GM23338 (cell line): ENCODE results near the gene CNIH3. TPM values are rescaled to one million over a fixed set of nuclear protein-coding genes. Genes with fewer than 3 reads are reported as not detected.

ENCODE experiments used
- ATAC-seq: fragments of 200-7000 bp; cut with Tn5 transposase; 3 replicates; pipeline ENCODE4 v1.9.1; 2020
- DNase-seq: peaks from one replicate; pipeline ENCODE4 v3.0.0-alpha.2; 2015; ENCODE audit warnings: low spot score
- H2AFZ ChIP-seq: fragments of 200-600 bp; sonication (generic); 2 replicates; pipeline ENCODE4 v1.8.0; 2016; ENCODE audit warnings: antibody characterized with exemption, mild to moderate bottlenecking, moderate library complexity
- H3F3A ChIP-seq: fragments of 200-600 bp; sonication (generic); replicated peaks from 2 replicates; pipeline ENCODE4 v1.8.0; 2017; ENCODE audit warnings: antibody characterized with exemption, mixed run types, low read depth
- H3K27ac ChIP-seq: fragments of 200-600 bp; sonication (generic); 2 replicates; pipeline ENCODE4 v1.6.1; 2016; ENCODE audit warnings: low read depth
- H3K27me3 ChIP-seq: fragments of 200-600 bp; sonication (generic); 2 replicates; pipeline ENCODE4 v1.8.0; 2016; ENCODE audit warnings: mild to moderate bottlenecking, mixed run types, moderate library complexity; ENCODE audit not compliant: insufficient read depth
- H3K36me3 ChIP-seq: fragments of 200-600 bp; sonication (generic); 2 replicates; pipeline ENCODE4 v1.8.0; 2016; ENCODE audit warnings: mild to moderate bottlenecking; ENCODE audit not compliant: insufficient read depth
- H3K4me1 ChIP-seq: fragments of 200-600 bp; sonication (generic); 2 replicates; pipeline ENCODE4 v1.8.0; 2016; ENCODE audit warnings: mild to moderate bottlenecking, moderate library complexity; ENCODE audit not compliant: insufficient read depth
- H3K4me2 ChIP-seq: fragments of 200-600 bp; sonication (generic); 2 replicates; pipeline ENCODE4 v1.7.1; 2017; ENCODE audit warnings: mixed run types
- H3K4me3 ChIP-seq: fragments of 200-600 bp; sonication (generic); 2 replicates; pipeline ENCODE4 v1.6.1; 2016; ENCODE audit warnings: mixed run types
- H3K79me2 ChIP-seq: fragments of 200-600 bp; sonication (generic); replicated peaks from 2 replicates; pipeline ENCODE4 v1.8.0; 2017; ENCODE audit warnings: mild to moderate bottlenecking; ENCODE audit not compliant: insufficient read depth
- H3K9me2 ChIP-seq: fragments of 200-600 bp; sonication (generic); 2 replicates; pipeline ENCODE4 v1.8.0; 2017; ENCODE audit not compliant: insufficient read depth
- H4K20me1 ChIP-seq: fragments of 200-600 bp; sonication (generic); replicated peaks from 2 replicates; pipeline ENCODE4 v1.8.0; 2017; ENCODE audit warnings: mild to moderate bottlenecking; ENCODE audit not compliant: insufficient read depth
- H3K27ac Mint-ChIP-seq: 2 replicates; pipeline ENCODE4 v1.8.0; 2020; ENCODE audit warnings: inconsistent platforms, mild to moderate bottlenecking, moderate library complexity, mixed read lengths
- H3K27me3 Mint-ChIP-seq: 3 replicates; pipeline ENCODE4 v1.8.0; 2022; ENCODE audit warnings: low read depth, mild to moderate bottlenecking, moderate library complexity, mixed read lengths, inconsistent platforms; ENCODE audit not compliant: insufficient read depth, poor library complexity
- H3K36me3 Mint-ChIP-seq: 3 replicates; pipeline ENCODE4 v1.8.0; 2021; ENCODE audit warnings: low read depth, mild to moderate bottlenecking, inconsistent platforms, moderate library complexity, mixed read lengths
- H3K4me1 Mint-ChIP-seq: 3 replicates; pipeline ENCODE4 v1.8.0; 2020; ENCODE audit warnings: mild to moderate bottlenecking, inconsistent platforms, mixed read lengths
- H3K4me3 Mint-ChIP-seq: 3 replicates; pipeline ENCODE4 v1.8.0; 2021; ENCODE audit warnings: moderate library complexity, mild to moderate bottlenecking, inconsistent platforms, mixed read lengths
- H3K9me3 Mint-ChIP-seq: 3 replicates; pipeline ENCODE4 v1.8.0; 2020; ENCODE audit warnings: moderate library complexity, mild to moderate bottlenecking, inconsistent platforms, mixed read lengths
- CREB1 ChIP-seq: fragments of 250-450 bp; sonication (Bioruptor Pico); IDR thresholded peaks from 2 replicates; pipeline ENCODE4 v1.5.0; 2020; ENCODE audit warnings: low read depth, mild to moderate bottlenecking, moderate library complexity
- EZH2 ChIP-seq: fragments of 200-600 bp; sonication (generic); IDR thresholded peaks from one replicate; pipeline ENCODE4 v1.8.0; 2017; ENCODE audit warnings: antibody characterized with exemption, mild to moderate bottlenecking, low read depth; ENCODE audit not compliant: unreplicated experiment
- EZH2phosphoT487 ChIP-seq: fragments of 200-600 bp; sonication (generic); IDR thresholded peaks from one replicate; pipeline ENCODE4 v1.8.1; 2018; ENCODE audit warnings: antibody characterized with exemption; ENCODE audit not compliant: unreplicated experiment
- JUNB ChIP-seq: IDR thresholded peaks from one replicate; pipeline ENCODE4 v1.6.1; 2016; ENCODE audit warnings: antibody characterized with exemption; ENCODE audit not compliant: unreplicated experiment
- NANOG ChIP-seq: IDR thresholded peaks from 2 replicates; pipeline ENCODE4 v1.6.1; 2016; ENCODE audit warnings: antibody characterized with exemption, borderline replicate concordance
- POLR2AphosphoS5 ChIP-seq: IDR thresholded peaks from 2 replicates; pipeline ENCODE4 v1.6.1; 2016; ENCODE audit warnings: antibody characterized with exemption, low read depth
- STAT1 ChIP-seq: IDR thresholded peaks from one replicate; pipeline ENCODE4 v1.6.1; 2016; ENCODE audit warnings: antibody characterized with exemption; ENCODE audit not compliant: unreplicated experiment
- ZNF114 ChIP-seq: fragments of 250-450 bp; sonication (Bioruptor Pico); IDR thresholded peaks from 2 replicates; pipeline ENCODE4 v1.5.0; 2020; ENCODE audit warnings: mild to moderate bottlenecking, moderate library complexity
- ZNF331 ChIP-seq: fragments of 250-450 bp; sonication (Bioruptor Pico); IDR thresholded peaks from 2 replicates; pipeline ENCODE4 v1.5.0; 2020; ENCODE audit warnings: low read depth, mild to moderate bottlenecking, moderate library complexity
- polyA plus RNA-seq: library from polyadenylated mRNA; unstranded; fragments of >200 nt; fragmentation: Nextera tagmentation; extraction: Ambion mirVana; gene quantifications from 2 replicates; pipeline ENCODE4 v1.2.1, GENCODE V29; 2016
- total RNA-seq: library from RNA; depleted of rRNA; stranded (reverse); fragments of >200 nt; shearing (Covaris generic); gene quantifications from 2 replicates; pipeline ENCODE4 v1.2.3, GENCODE V29; 2014
- TF ChIP-seq, protein P1 (sequence below): fragments of 250-450 bp; sonication (Bioruptor Pico); IDR thresholded peaks from 2 replicates; pipeline ENCODE4 v1.5.0; 2020; ENCODE audit warnings: mild to moderate bottlenecking, moderate library complexity
- TF ChIP-seq, protein P2 (sequence below): IDR thresholded peaks from 2 replicates; pipeline ENCODE4 v1.6.1; 2016; ENCODE audit warnings: antibody characterized with exemption
- TF ChIP-seq, protein P3 (sequence below), 2 experiments: fragments of 200-600 bp in 1 of 2; sonication (generic) in 1 of 2; conservative IDR thresholded peaks; 2 replicates each; pipeline versions ENCODE4 v1.5.1 to v1.6.1; 2016 to 2017; ENCODE audit warnings: antibody characterized with exemption in 2 of 2, low read depth in 2 of 2, mild to moderate bottlenecking in 2 of 2, moderate library complexity in 1 of 2

Gene CNIH3
- total and polyA plus RNA-seq, 2 experiments from 2014 or later, result 3.6 to 5.1 TPM

DNA sequence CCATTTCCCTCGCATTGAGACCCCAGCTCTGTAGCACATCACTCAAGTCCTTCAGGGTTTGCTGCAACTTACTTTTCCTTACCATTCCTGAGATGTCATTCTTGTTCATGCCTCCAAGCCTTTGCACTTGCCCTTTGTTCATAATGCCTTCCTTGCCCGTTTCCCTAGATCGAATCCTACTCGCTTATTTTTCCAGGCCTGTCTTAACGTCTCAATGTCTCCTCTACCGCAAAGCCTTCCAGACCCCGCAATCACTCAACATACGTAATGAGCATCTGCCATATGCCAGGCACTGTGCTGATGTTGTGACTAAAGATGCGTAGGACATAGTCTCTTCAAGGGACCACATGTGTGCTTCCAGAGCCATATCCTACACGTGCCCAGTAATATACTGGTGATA is 31.1 kb upstream of the CNIH3 start (continued):
- TF ChIP-seq, protein P1, sequence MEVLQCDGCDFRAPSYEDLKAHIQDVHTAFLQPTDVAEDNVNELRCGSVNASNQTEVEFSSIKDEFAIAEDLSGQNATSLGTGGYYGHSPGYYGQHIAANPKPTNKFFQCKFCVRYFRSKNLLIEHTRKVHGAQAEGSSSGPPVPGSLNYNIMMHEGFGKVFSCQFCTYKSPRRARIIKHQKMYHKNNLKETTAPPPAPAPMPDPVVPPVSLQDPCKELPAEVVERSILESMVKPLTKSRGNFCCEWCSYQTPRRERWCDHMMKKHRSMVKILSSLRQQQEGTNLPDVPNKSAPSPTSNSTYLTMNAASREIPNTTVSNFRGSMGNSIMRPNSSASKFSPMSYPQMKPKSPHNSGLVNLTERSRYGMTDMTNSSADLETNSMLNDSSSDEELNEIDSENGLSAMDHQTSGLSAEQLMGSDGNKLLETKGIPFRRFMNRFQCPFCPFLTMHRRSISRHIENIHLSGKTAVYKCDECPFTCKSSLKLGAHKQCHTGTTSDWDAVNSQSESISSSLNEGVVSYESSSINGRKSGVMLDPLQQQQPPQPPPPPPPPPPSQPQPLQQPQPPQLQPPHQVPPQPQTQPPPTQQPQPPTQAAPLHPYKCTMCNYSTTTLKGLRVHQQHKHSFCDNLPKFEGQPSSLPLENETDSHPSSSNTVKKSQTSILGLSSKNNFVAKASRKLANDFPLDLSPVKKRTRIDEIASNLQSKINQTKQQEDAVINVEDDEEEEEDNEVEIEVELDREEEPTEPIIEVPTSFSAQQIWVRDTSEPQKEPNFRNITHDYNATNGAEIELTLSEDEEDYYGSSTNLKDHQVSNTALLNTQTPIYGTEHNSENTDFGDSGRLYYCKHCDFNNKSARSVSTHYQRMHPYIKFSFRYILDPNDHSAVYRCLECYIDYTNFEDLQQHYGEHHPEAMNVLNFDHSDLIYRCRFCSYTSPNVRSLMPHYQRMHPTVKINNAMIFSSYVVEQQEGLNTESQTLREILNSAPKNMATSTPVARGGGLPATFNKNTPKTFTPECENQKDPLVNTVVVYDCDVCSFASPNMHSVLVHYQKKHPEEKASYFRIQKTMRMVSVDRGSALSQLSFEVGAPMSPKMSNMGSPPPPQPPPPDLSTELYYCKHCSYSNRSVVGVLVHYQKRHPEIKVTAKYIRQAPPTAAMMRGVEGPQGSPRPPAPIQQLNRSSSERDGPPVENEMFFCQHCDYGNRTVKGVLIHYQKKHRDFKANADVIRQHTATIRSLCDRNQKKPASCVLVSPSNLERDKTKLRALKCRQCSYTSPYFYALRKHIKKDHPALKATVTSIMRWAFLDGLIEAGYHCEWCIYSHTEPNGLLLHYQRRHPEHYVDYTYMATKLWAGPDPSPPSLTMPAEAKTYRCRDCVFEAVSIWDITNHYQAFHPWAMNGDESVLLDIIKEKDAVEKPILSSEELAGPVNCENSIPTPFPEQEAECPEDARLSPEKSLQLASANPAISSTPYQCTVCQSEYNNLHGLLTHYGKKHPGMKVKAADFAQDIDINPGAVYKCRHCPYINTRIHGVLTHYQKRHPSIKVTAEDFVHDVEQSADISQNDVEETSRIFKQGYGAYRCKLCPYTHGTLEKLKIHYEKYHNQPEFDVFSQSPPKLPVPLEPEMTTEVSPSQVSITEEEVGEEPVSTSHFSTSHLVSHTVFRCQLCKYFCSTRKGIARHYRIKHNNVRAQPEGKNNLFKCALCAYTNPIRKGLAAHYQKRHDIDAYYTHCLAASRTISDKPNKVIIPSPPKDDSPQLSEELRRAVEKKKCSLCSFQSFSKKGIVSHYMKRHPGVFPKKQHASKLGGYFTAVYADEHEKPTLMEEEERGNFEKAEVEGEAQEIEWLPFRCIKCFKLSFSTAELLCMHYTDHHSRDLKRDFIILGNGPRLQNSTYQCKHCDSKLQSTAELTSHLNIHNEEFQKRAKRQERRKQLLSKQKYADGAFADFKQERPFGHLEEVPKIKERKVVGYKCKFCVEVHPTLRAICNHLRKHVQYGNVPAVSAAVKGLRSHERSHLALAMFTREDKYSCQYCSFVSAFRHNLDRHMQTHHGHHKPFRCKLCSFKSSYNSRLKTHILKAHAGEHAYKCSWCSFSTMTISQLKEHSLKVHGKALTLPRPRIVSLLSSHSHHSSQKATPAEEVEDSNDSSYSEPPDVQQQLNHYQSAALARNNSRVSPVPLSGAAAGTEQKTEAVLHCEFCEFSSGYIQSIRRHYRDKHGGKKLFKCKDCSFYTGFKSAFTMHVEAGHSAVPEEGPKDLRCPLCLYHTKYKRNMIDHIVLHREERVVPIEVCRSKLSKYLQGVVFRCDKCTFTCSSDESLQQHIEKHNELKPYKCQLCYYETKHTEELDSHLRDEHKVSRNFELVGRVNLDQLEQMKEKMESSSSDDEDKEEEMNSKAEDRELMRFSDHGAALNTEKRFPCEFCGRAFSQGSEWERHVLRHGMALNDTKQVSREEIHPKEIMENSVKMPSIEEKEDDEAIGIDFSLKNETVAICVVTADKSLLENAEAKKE, result no peak
- no peak for TF ChIP-seq POLR2AphosphoS5
- no peak for TF ChIP-seq EZH2phosphoT487
- TF ChIP-seq ZNF114 (CRISPR knock-in tag), result no peak
- no peak for TF ChIP-seq JUNB

DNA sequence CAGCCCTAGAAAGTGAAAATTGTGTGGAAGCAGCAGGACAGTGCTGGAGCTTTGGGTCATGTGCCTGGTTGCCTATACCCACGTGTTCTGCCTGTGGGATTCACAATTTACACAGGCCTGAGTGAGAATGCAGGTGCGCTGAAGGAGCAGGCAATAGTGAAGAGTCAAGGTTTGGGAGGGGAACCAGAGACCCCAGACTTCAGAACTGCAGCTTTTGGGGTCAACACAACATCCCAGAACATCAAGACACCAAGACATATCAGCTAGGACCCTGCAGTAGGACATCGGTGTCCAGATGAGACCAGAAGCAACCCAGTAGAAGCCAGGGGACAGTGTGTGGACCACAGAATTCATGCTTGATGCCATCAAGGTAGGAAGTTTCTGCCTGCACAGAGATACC is 29.1 kb upstream of the CNIH3 start:
- Mint-ChIP-seq H3K4me3 (no peak overlapping the region), H3K9me3 (peaks cover 3% of the 10 kb centered on the region; the same call in 1 of the 3 replicates), H3K36me3 (peaks cover 3% of the 10 kb centered on the region; the same call in 2 of the 3 replicates), H3K27me3 (peaks cover 3% of the 10 kb centered on the region), H3K4me1 (peaks cover 31% of the 10 kb centered on the region), H3K27ac (no peak overlapping the region)
- H3K4me1 ChIP-seq, result peaks cover 15% of the 10 kb centered on the region
- no peaks in the 10 kb centered on the region for H3K36me3 ChIP-seq
- no peak overlapping the region for H2AFZ ChIP-seq
- H3K79me2 ChIP-seq, result no peaks in the 10 kb centered on the region
- no peak overlapping the region for H3K27ac ChIP-seq
- ATAC-seq, result no peak
- H3F3A ChIP-seq, result no peaks in the 10 kb centered on the region
- H3K4me2 ChIP-seq, result no peak overlapping the region
- peaks cover 23% of the 10 kb centered on the region for H3K9me2 ChIP-seq
- H4K20me1 ChIP-seq, result no peaks in the 10 kb centered on the region
- no peak for DNase-seq
- no peak overlapping the region for H3K4me3 ChIP-seq
- H3K27me3 ChIP-seq, result no peaks in the 10 kb centered on the region
- TF ChIP-seq, protein P2, sequence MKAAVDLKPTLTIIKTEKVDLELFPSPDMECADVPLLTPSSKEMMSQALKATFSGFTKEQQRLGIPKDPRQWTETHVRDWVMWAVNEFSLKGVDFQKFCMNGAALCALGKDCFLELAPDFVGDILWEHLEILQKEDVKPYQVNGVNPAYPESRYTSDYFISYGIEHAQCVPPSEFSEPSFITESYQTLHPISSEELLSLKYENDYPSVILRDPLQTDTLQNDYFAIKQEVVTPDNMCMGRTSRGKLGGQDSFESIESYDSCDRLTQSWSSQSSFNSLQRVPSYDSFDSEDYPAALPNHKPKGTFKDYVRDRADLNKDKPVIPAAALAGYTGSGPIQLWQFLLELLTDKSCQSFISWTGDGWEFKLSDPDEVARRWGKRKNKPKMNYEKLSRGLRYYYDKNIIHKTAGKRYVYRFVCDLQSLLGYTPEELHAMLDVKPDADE, result no peak
- no peak for TF ChIP-seq POLR2AphosphoS5
- no peak for TF ChIP-seq ZNF114 (CRISPR knock-in tag)
- TF ChIP-seq JUNB, result no peak
- no peak for TF ChIP-seq EZH2phosphoT487
- no peak for TF ChIP-seq EZH2
- TF ChIP-seq NANOG, result no peak
- TF ChIP-seq CREB1 (CRISPR knock-in tag), result no peak
- TF ChIP-seq, protein P3, sequence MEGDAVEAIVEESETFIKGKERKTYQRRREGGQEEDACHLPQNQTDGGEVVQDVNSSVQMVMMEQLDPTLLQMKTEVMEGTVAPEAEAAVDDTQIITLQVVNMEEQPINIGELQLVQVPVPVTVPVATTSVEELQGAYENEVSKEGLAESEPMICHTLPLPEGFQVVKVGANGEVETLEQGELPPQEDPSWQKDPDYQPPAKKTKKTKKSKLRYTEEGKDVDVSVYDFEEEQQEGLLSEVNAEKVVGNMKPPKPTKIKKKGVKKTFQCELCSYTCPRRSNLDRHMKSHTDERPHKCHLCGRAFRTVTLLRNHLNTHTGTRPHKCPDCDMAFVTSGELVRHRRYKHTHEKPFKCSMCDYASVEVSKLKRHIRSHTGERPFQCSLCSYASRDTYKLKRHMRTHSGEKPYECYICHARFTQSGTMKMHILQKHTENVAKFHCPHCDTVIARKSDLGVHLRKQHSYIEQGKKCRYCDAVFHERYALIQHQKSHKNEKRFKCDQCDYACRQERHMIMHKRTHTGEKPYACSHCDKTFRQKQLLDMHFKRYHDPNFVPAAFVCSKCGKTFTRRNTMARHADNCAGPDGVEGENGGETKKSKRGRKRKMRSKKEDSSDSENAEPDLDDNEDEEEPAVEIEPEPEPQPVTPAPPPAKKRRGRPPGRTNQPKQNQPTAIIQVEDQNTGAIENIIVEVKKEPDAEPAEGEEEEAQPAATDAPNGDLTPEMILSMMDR (conservative IDR thresholded peaks at IDR 0.05; ENCODE audit: low read depth in 2 of 2), result no peak
- TF ChIP-seq STAT1, result no peak
- TF ChIP-seq ZNF331 (CRISPR knock-in tag), result no peak
